ENCODE results near the gene SEMA3G.

DNA sequence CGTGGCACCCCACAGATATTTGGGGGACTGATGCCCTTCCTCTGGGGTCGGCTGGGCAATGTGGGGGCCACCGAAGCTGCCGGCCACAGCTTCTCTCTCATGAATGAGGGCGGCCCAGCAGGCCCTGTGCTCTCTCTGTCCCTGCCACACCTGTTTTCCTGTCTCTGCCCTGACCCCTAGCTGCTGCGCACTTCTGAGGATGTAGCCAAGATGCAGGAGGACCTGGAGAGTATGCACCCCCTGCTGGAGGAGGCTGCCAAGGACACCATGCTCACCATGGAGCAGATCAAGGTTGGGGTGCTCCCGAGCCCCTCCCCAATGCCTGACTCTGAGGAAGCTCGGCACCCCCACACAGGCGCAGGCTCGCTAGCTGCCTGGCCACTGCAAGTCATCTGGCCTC, 59.7 kb downstream of the SEMA3G start:
- TF ChIP-seq, protein P1, sequence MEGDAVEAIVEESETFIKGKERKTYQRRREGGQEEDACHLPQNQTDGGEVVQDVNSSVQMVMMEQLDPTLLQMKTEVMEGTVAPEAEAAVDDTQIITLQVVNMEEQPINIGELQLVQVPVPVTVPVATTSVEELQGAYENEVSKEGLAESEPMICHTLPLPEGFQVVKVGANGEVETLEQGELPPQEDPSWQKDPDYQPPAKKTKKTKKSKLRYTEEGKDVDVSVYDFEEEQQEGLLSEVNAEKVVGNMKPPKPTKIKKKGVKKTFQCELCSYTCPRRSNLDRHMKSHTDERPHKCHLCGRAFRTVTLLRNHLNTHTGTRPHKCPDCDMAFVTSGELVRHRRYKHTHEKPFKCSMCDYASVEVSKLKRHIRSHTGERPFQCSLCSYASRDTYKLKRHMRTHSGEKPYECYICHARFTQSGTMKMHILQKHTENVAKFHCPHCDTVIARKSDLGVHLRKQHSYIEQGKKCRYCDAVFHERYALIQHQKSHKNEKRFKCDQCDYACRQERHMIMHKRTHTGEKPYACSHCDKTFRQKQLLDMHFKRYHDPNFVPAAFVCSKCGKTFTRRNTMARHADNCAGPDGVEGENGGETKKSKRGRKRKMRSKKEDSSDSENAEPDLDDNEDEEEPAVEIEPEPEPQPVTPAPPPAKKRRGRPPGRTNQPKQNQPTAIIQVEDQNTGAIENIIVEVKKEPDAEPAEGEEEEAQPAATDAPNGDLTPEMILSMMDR (IDR thresholded peaks at IDR 0.05) = no peak
- no peak for TF ChIP-seq POLR2A (IDR thresholded peaks at IDR 0.05)

Data from uterus (tissue), 2 donors.